ENCODE data around the gene EYS. TPM values are rescaled to one million over a fixed set of nuclear protein-coding genes. Genes with fewer than 3 reads are reported as not detected.

The EYS gene
- total RNA-seq, 1 experiment from 2014 or later: not detected

- Histone ChIP-seq H3K4ac (ENCODE audit: low read depth, low read length) (no peak overlapping the region), H2BK120ac (ENCODE audit: low read depth, low read length, poor library complexity, severe bottlenecking) (no peak overlapping the region), H3K23me2 (ENCODE audit: insufficient read length, low read depth, low read length, poor library complexity, severe bottlenecking) (no peaks in the 10 kb centered on the region), H4K91ac (ENCODE audit: insufficient read length, low read depth, low read length) (no peak overlapping the region), H2BK12ac (ENCODE audit: insufficient read length, low read depth, low read length) (no peak overlapping the region), H2AFZ (ENCODE audit: low read length) (no peak overlapping the region), H2BK20ac (ENCODE audit: low read depth, low read length, poor library complexity, severe bottlenecking) (no peak overlapping the region), H3K9me3 (ENCODE audit: control insufficient read depth, low read depth, low read length) (no peaks in the 10 kb centered on the region), H3K9ac (ENCODE audit: extremely low read depth, insufficient read length, low read length) (no peak overlapping the region), H3K56ac (ENCODE audit: insufficient read length, low read depth, low read length) (no peak overlapping the region), H2BK15ac (ENCODE audit: low read depth, low read length) (no peak overlapping the region), H4K20me1 (ENCODE audit: control insufficient read depth, insufficient read depth, insufficient read length) (no peaks in the 10 kb centered on the region), H4K5ac (ENCODE audit: insufficient read length, low read depth, low read length) (no peak overlapping the region), H2AK5ac (ENCODE audit: insufficient read length, low read length) (no peak overlapping the region), H3K79me2 (ENCODE audit: insufficient read depth, low read length) (no peaks in the 10 kb centered on the region), H3K27me3 (ENCODE audit: insufficient read depth, low read length) (no peaks in the 10 kb centered on the region), H3T11ph (ENCODE audit: low read length) (no peak overlapping the region), H3K79me1 (ENCODE audit: insufficient read depth, low read depth, low read length, poor library complexity, severe bottlenecking) (no peaks in the 10 kb centered on the region), H3K4me1 (ENCODE audit: insufficient read depth, low read length) (no peaks in the 10 kb centered on the region), H3K14ac (ENCODE audit: insufficient read depth, low read length) (no peak overlapping the region), H3K18ac (ENCODE audit: insufficient read length, low read depth, low read length) (no peak overlapping the region), H4K8ac (replicated peaks; ENCODE audit: insufficient read length, low read depth, low read length) (no peak overlapping the region), H3K23ac (ENCODE audit: insufficient read length, low read depth, low read length) (no peak overlapping the region), H3K27ac (ENCODE audit: insufficient read length, low read depth, low read length) (no peak overlapping the region), H3K4me2 (ENCODE audit: insufficient read depth, insufficient read length, low read length) (no peak overlapping the region), H2BK5ac (ENCODE audit: insufficient read length, low read length) (no peak overlapping the region)
- Mint-ChIP-seq H3K27me3 (ENCODE audit: low read depth) (no peaks in the 10 kb centered on the region), H3K36me3 (ENCODE audit: insufficient read depth in 1 of 3, low read depth in 3 of 3) (no peaks in the 10 kb centered on the region), H3K4me1 (no peaks in the 10 kb centered on the region), H3K4me3 (no peak overlapping the region), H3K9me3 (no peaks in the 10 kb centered on the region), H3K27ac (no peak overlapping the region)
- TF ChIP-seq CTCF (conservative IDR thresholded peaks at IDR 0.05): no peak
- no CpG with 5 or more reads among the region's 4 CpGs for WGBS (ENCODE audit: extremely low coverage, insufficient read length, low lambda C conversion rate)
- DNase-seq: no peak
Measured at GRCh38 chr6:64538722-64539121, 1168.3 kb downstream of the EYS start.
